ENCODE data around the gene BLVRB.

Gene BLVRB

GRCh38 chr19:40398417-40399131, 67.0 kb downstream of the BLVRB start:
- peak; percentile 56 for DNase-seq

All from NCI-H526 treated with DMSO at 0.1 percent for 48 hours (cell line).